GM12878 (cell line): Measurements from ENCODE around the gene CTIF. TPM values are rescaled to one million over a fixed set of nuclear protein-coding genes. Genes with fewer than 3 reads are reported as not detected.

ENCODE experiments used
- ATAC-seq: fragments of 200-7000 bp; cut with Tn5 transposase; 3 replicates; pipeline ENCODE4 v1.9.1; 2020; ENCODE audit warnings: mild to moderate bottlenecking, moderate library complexity
- BruUV-seq: library from RNA; stranded (reverse); fragments of 400-500 nt; replicated peaks from 2 replicates; lab custom pipeline; 2021; lab: Mats Ljungman, UMichigan
- CTCF ChIA-PET: fragments of 300-600 bp; sonication (Branson Sonifier 250); formaldehyde crosslinking; extraction: SDS; loops from one replicate; lab custom pipeline; 2021; ENCODE audit warnings: inconsistent platforms; lab: Yijun Ruan, JAX
- POLR2A ChIA-PET: fragments of 350-600 bp; formaldehyde crosslinking; extraction: SDS; loops from one replicate; lab custom pipeline; 2021; ENCODE audit warnings: inconsistent platforms; lab: Charles Lee
- RAD21 ChIA-PET: fragments of 300-600 bp; sonication (Branson Sonifier 250); formaldehyde crosslinking; loops from one replicate; lab custom pipeline; 2023; ENCODE audit warnings: antibody characterized with exemption; ENCODE audit not compliant: unreplicated experiment; lab: Charles Lee
- SMC1A ChIA-PET: fragments of 300-600 bp; sonication (Branson Sonifier 250); formaldehyde crosslinking; loops from one replicate; lab custom pipeline; 2023; ENCODE audit not compliant: unreplicated experiment, uncharacterized antibody; lab: Charles Lee
- DNase-seq: peaks from one replicate; pipeline ENCODE4 v3.0.0-alpha.2; 2011; ENCODE audit warnings: low read depth, low spot score
- FAIRE-seq: peaks from 3 replicates; lab custom pipeline; 2011; peaks lifted over from hg19 to GRCh38; lab: Jason Lieb, UNC
- H2AFZ ChIP-seq: 2 replicates; pipeline ENCODE4 v1.6.0; 2011; ENCODE audit warnings: low read depth, low read length, control low read depth; ENCODE audit not compliant: control insufficient read depth
- H3K27ac ChIP-seq: 2 replicates; pipeline ENCODE4 v1.5.1; 2011; ENCODE audit warnings: control low read depth; ENCODE audit not compliant: control insufficient read depth, insufficient read depth
- H3K27me3 ChIP-seq, 2 experiments: replicated peaks in 1 of 2; 2 replicates each; pipeline versions ENCODE4 v1.6.0 to v1.6.1; 2011; ENCODE audit warnings: low read length in 1 of 2; ENCODE audit not compliant: control insufficient read depth in 2 of 2, insufficient read depth in 2 of 2
- H3K36me3 ChIP-seq, 2 experiments: 2 replicates each; pipeline ENCODE4 v1.5.1; 2011; ENCODE audit warnings: low read length in 1 of 2; ENCODE audit not compliant: control insufficient read depth in 2 of 2, insufficient read depth in 2 of 2
- H3K4me1 ChIP-seq: 2 replicates; pipeline ENCODE4 v1.6.1; 2011; ENCODE audit warnings: mild to moderate bottlenecking, low read length, moderate library complexity, mixed read lengths; ENCODE audit not compliant: control insufficient read depth, insufficient read depth
- H3K4me2 ChIP-seq: 2 replicates; pipeline ENCODE4 v1.6.0; 2011; ENCODE audit warnings: control low read depth; ENCODE audit not compliant: control insufficient read depth, insufficient read depth
- H3K4me3 ChIP-seq: fragments of 200-600 bp; sonication (generic); 2 replicates; pipeline ENCODE4 v1.5.1; 2016
- H3K79me2 ChIP-seq: 2 replicates; pipeline ENCODE4 v1.6.0; 2011; ENCODE audit warnings: low read length; ENCODE audit not compliant: control insufficient read depth, insufficient read depth
- H3K9ac ChIP-seq: 2 replicates; pipeline ENCODE4 v1.8.0; 2011; ENCODE audit warnings: low read length, control low read depth, mixed read lengths; ENCODE audit not compliant: control insufficient read depth, insufficient read depth
- H3K9me3 ChIP-seq: replicated peaks from 3 replicates; pipeline ENCODE4 v1.5.1; 2011; ENCODE audit warnings: mild to moderate bottlenecking, low read length; ENCODE audit not compliant: control insufficient read depth, insufficient read depth
- H4K20me1 ChIP-seq: 2 replicates; pipeline ENCODE4 v1.6.0; 2011; ENCODE audit not compliant: control insufficient read depth, insufficient read depth
- ATF7 ChIP-seq: fragments of 450-650 bp; IDR thresholded peaks from 2 replicates; pipeline ENCODE4 v1.6.1; 2016; ENCODE audit warnings: low read depth, mild to moderate bottlenecking
- BRCA1 ChIP-seq: IDR thresholded peaks from 2 replicates; pipeline ENCODE4 v1.6.1; 2011; ENCODE audit warnings: low read depth, low read length, improper control_type of control experiment
- EP300 ChIP-seq, 2 experiments: fragments of 150-350 bp in 1 of 2; IDR thresholded peaks; 2 replicates each; pipeline ENCODE4 v1.6.1; 2011 to 2012; ENCODE audit warnings: low read depth in 2 of 2, low read length in 2 of 2, borderline replicate concordance in 1 of 2, improper control_type of control experiment in 1 of 2, inconsistent platforms in 1 of 2; ENCODE audit not compliant: control insufficient read depth in 1 of 2
- MTA3 ChIP-seq: IDR thresholded peaks from 2 replicates; pipeline ENCODE4 v1.6.1; 2012; ENCODE audit warnings: low read length, inconsistent platforms, borderline replicate concordance
- NFYB ChIP-seq: IDR thresholded peaks from 2 replicates; pipeline ENCODE4 v1.6.1; 2011; ENCODE audit warnings: low read depth, mild to moderate bottlenecking, low read length, improper control_type of control experiment, moderate library complexity; ENCODE audit not compliant: insufficient read depth
- NKRF ChIP-seq: fragments of 450-650 bp; conservative IDR thresholded peaks from 2 replicates; pipeline ENCODE4 v1.6.1; 2017; ENCODE audit warnings: mild to moderate bottlenecking, moderate library complexity
- NR2C1 ChIP-seq: fragments of 450-650 bp; IDR thresholded peaks from 2 replicates; pipeline ENCODE4 v1.6.1; 2017; ENCODE audit warnings: antibody characterized with exemption, mild to moderate bottlenecking, moderate library complexity
- RB1 ChIP-seq: fragments of 450-650 bp; formaldehyde crosslinking; IDR thresholded peaks from 2 replicates; pipeline ENCODE4 v1.6.1; 2017; ENCODE audit warnings: mild to moderate bottlenecking, borderline replicate concordance
- RFX5 ChIP-seq: IDR thresholded peaks from 2 replicates; pipeline ENCODE4 v1.6.1; 2011; ENCODE audit warnings: low read depth, low read length, improper control_type of control experiment
- ZNF24 ChIP-seq: fragments of 450-650 bp; IDR thresholded peaks from 2 replicates; pipeline ENCODE4 v1.6.1; 2017; ENCODE audit warnings: antibody characterized with exemption, mild to moderate bottlenecking
- ZNF274 ChIP-seq: IDR thresholded peaks from one replicate; pipeline ENCODE4 v1.8.0; 2011; ENCODE audit not compliant: insufficient read length, insufficient read depth
- WGBS: methylation state at CpG from one replicate; pipeline ENCODE4 v1.1.6; 2016; ENCODE audit warnings: low lambda C conversion rate; ENCODE audit not compliant: insufficient replicate concordance, insufficient coverage; ENCODE audit errors: missing lambda C conversion rate; 5-methylcytosine and 5-hydroxymethylcytosine counted together
- in situ Hi-C: fragments of 300-500 bp; cut with MboI; formaldehyde crosslinking; loops from 9 replicates; pipeline ENCODE4 v1.14.3; 2018; ENCODE audit warnings: mixed read lengths
- intact Hi-C: fragments of 100-400 bp; cut with micrococcal nuclease; formaldehyde crosslinking; loops from one replicate; pipeline ENCODE4 v1.14.2; 2022; ENCODE audit not compliant: unreplicated experiment
- polyA plus RNA-seq, 11 experiments: library from polyadenylated mRNA; depleted of rRNA in 4 of 11; unstranded in 6 of 11; stranded (reverse) in 5 of 11; fragments of >200 nt; fragmentation: Nextera tagmentation in 4 of 11; fragmentation: Illumina TruSeq in 1 of 11; extraction: Ambion mirVana in 4 of 11; extraction: Trizol in 1 of 11; gene quantifications; 1 replicate in 1 of 11; 2 replicates in 10 of 11; pipeline versions ENCODE4 v1.2.1 to v1.2.3, GENCODE V29; 2011 to 2016; ENCODE audit warnings: inconsistent platforms in 2 of 11, missing spikeins in 2 of 11, low read depth in 1 of 11
- total RNA-seq, 4 experiments: library from RNA; depleted of rRNA in 3 of 4; stranded (reverse); fragments of >200 nt in 3 of 4; fragmentation: Illumina TruSeq in 1 of 4; extraction: Trizol in 1 of 4; gene quantifications; 2 replicates each; pipeline versions ENCODE4 v1.2.1 to v1.2.3, GENCODE V29; 2013 to 2021
- TF ChIP-seq, protein P1 (sequence below): fragments of 450-650 bp; IDR thresholded peaks from 2 replicates; pipeline ENCODE4 v1.6.1; 2017; ENCODE audit warnings: mild to moderate bottlenecking, moderate library complexity

CTIF gene
- total and polyA plus RNA-seq, 10 of the 15 experiments (the other 5 are each of a cell fraction or from before 2014, with no cell fraction given), result 0.06 to 11.6 (median 2.5) TPM

- H3K9ac ChIP-seq, result no peak overlapping the region
- H3K27me3 ChIP-seq, result no peaks in the 10 kb centered on the region
- RAD21 ChIA-PET, result no interaction called here
- FAIRE-seq, result no peak
- H3K79me2 ChIP-seq, result no peaks in the 10 kb centered on the region
- H3K9me3 ChIP-seq, result no peaks in the 10 kb centered on the region
- H3K36me3 ChIP-seq, result no peaks in the 10 kb centered on the region
- POLR2A ChIA-PET, result no interaction called here
- no peak for DNase-seq
- WGBS, result 33% methylated on average over 2 of the region's 2 CpGs
- CTCF ChIA-PET, result no interaction called here
- intact Hi-C loops (no loop called here), in situ Hi-C loops (no loop called here)
- no peak overlapping the region for H3K4me2 ChIP-seq
- ATAC-seq, result no peak
- H3K4me3 ChIP-seq, result no peak overlapping the region
- no peaks in the 10 kb centered on the region for H4K20me1 ChIP-seq
- no peak overlapping the region for H3K27ac ChIP-seq
- no TSS peak for BruUV-seq
- H2AFZ ChIP-seq, result no peak overlapping the region
- no peaks in the 10 kb centered on the region for H3K4me1 ChIP-seq
- no peak for TF ChIP-seq BRCA1
- SMC1A ChIA-PET, result no interaction called here
Observed at GRCh38 chr18:48656176-48656575, 117.3 kb downstream of the CTIF start.

GRCh38 chr18:48656582-48656981 is 117.8 kb downstream of the CTIF start:
- intact Hi-C loops (no loop called here), in situ Hi-C loops (no loop called here)
- CTCF ChIA-PET, result no interaction called here
- Histone ChIP-seq H3K36me3 (no peaks in the 10 kb centered on the region), H3K4me1 (no peaks in the 10 kb centered on the region), H3K27me3 (no peaks in the 10 kb centered on the region), H3K4me2 (no peak overlapping the region), H4K20me1 (no peaks in the 10 kb centered on the region), H3K79me2 (no peaks in the 10 kb centered on the region), H3K9me3 (no peaks in the 10 kb centered on the region), H3K27ac (no peak overlapping the region), H3K9ac (no peak overlapping the region), H3K4me3 (no peak overlapping the region), H2AFZ (no peak overlapping the region)
- SMC1A ChIA-PET, result no interaction called here
- ATAC-seq (no peak), DNase-seq (no peak), FAIRE-seq (no peak)
- 47% methylated on average over 3 of the region's 3 CpGs for WGBS
- BruUV-seq, result no TSS peak
- RAD21 ChIA-PET, result no interaction called here
- POLR2A ChIA-PET, result no interaction called here
- TF ChIP-seq EP300 (IDR thresholded peaks at IDR 0.05; ENCODE audit: borderline replicate concordance in 1 of 2, control insufficient read depth in 1 of 2, low read depth in 2 of 2, low read length in 2 of 2) (no peak), RFX5 (no peak), NKRF (no peak), NFYB (no peak), BRCA1 (no peak), ZNF274 (no peak), NR2C1 (no peak), MTA3 (no peak), RB1 (no peak), ZNF24 (no peak), ATF7 (no peak)
- TF ChIP-seq, protein P1, sequence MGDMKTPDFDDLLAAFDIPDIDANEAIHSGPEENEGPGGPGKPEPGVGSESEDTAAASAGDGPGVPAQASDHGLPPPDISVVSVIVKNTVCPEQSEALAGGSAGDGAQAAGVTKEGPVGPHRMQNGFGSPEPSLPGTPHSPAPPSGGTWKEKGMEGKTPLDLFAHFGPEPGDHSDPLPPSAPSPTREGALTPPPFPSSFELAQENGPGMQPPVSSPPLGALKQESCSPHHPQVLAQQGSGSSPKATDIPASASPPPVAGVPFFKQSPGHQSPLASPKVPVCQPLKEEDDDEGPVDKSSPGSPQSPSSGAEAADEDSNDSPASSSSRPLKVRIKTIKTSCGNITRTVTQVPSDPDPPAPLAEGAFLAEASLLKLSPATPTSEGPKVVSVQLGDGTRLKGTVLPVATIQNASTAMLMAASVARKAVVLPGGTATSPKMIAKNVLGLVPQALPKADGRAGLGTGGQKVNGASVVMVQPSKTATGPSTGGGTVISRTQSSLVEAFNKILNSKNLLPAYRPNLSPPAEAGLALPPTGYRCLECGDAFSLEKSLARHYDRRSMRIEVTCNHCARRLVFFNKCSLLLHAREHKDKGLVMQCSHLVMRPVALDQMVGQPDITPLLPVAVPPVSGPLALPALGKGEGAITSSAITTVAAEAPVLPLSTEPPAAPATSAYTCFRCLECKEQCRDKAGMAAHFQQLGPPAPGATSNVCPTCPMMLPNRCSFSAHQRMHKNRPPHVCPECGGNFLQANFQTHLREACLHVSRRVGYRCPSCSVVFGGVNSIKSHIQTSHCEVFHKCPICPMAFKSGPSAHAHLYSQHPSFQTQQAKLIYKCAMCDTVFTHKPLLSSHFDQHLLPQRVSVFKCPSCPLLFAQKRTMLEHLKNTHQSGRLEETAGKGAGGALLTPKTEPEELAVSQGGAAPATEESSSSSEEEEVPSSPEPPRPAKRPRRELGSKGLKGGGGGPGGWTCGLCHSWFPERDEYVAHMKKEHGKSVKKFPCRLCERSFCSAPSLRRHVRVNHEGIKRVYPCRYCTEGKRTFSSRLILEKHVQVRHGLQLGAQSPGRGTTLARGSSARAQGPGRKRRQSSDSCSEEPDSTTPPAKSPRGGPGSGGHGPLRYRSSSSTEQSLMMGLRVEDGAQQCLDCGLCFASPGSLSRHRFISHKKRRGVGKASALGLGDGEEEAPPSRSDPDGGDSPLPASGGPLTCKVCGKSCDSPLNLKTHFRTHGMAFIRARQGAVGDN, result no peak
